Cardiac fibroblast (primary cell): ENCODE measurements around the gene DUSP14.

Source experiments
- DNase-seq, 2 donors: peaks; one replicate each; pipeline versions ENCODE4 v3.0.0 to v3.0.0-alpha.2; 2010; ENCODE audit warnings: low read depth in 2 of 2
- H3K4me3 ChIP-seq, 2 donors: replicated peaks in 1 of 2; 1 replicate in 1 of 2; 2 replicates in 1 of 2; pipeline ENCODE4 v1.5.1; 2011; ENCODE audit warnings: low read depth in 2 of 2, low read length in 2 of 2, mild to moderate bottlenecking in 2 of 2, moderate library complexity in 1 of 2
- TF ChIP-seq, protein P1 (sequence below): IDR thresholded peaks from one replicate; pipeline ENCODE4 v1.5.1; 2011; ENCODE audit warnings: low read depth, mild to moderate bottlenecking, low read length, inconsistent platforms

DUSP14 gene

GRCh38 chr17:37538981-37539659, 49.4 kb downstream of the DUSP14 start:
- no peak for DNase-seq
- H3K4me3 ChIP-seq, result no peak overlapping the region
- TF ChIP-seq, protein P1, sequence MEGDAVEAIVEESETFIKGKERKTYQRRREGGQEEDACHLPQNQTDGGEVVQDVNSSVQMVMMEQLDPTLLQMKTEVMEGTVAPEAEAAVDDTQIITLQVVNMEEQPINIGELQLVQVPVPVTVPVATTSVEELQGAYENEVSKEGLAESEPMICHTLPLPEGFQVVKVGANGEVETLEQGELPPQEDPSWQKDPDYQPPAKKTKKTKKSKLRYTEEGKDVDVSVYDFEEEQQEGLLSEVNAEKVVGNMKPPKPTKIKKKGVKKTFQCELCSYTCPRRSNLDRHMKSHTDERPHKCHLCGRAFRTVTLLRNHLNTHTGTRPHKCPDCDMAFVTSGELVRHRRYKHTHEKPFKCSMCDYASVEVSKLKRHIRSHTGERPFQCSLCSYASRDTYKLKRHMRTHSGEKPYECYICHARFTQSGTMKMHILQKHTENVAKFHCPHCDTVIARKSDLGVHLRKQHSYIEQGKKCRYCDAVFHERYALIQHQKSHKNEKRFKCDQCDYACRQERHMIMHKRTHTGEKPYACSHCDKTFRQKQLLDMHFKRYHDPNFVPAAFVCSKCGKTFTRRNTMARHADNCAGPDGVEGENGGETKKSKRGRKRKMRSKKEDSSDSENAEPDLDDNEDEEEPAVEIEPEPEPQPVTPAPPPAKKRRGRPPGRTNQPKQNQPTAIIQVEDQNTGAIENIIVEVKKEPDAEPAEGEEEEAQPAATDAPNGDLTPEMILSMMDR, result no peak

- DNase-seq, result peak; percentile 68 to 74
- TF ChIP-seq, protein P1, result no peak
- H3K4me3 ChIP-seq, result no peak overlapping the region
Observed at GRCh38 chr17:37541880-37542660, 52.4 kb downstream of the DUSP14 start.

DNA sequence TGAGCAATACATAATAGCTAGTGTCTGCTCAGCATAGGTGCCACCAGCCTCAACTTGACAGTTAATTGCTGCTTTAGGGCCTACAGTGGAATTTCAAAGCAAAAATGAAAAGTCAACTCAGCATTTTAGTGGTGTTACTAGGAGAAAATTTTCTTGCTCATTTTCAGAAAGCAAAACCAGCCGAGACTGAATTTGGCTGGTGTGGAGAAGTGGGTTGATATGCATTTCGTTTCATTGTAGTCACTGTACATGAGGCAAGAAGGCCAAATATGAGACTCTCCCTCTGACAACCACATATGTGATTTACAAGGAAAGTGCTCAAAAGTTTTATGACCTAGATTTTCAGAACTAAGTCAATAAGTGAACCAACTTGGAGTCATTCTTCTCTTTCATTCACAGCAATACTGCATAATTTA, 54.0 kb downstream of the DUSP14 start:
- no peak for DNase-seq
- no peak overlapping the region for H3K4me3 ChIP-seq
- TF ChIP-seq, protein P1, result no peak

GRCh38 chr17:37545486-37545885, 55.8 kb downstream of the DUSP14 start:
- no peak overlapping the region for H3K4me3 ChIP-seq
- no peak for DNase-seq
- TF ChIP-seq, protein P1, result no peak

- DNase-seq, result no peak
- no peak overlapping the region for H3K4me3 ChIP-seq
- TF ChIP-seq, protein P1, result no peak
Observed at GRCh38 chr17:37546302-37546701, 56.6 kb downstream of the DUSP14 start.

GRCh38 chr17:37547986-37548385, 58.3 kb downstream of the DUSP14 start:
- H3K4me3 ChIP-seq, result no peak overlapping the region
- no peak for DNase-seq
- TF ChIP-seq, protein P1, result no peak
